Activated T-helper 17 cell treated with anti-CD3 and anti-CD28 coated beads, Interleukin-2, amount 50 U/mL, for 72 hours (primary cell): ENCODE results near the gene RFC1. TPM values are rescaled to one million over a fixed set of nuclear protein-coding genes. Genes with fewer than 3 reads are reported as not detected.
A peak's percentile ranks its signal among the peaks of the same experiment; 100 is the strongest.

Source experiments
- ATAC-seq: fragments of 150-1000 bp; cut with Tn5 transposase; replicated peaks from 2 replicates; pipeline ENCODE4 v1.10.0; 2021; ENCODE audit warnings: mild to moderate bottlenecking, moderate library complexity
- H3K27ac Mint-ChIP-seq: one replicate; pipeline ENCODE4 v1.8.0; 2022; ENCODE audit warnings: mixed read lengths
- H3K27me3 Mint-ChIP-seq: one replicate; pipeline ENCODE4 v1.8.0; 2022; ENCODE audit warnings: mixed read lengths
- H3K36me3 Mint-ChIP-seq: one replicate; pipeline ENCODE4 v1.8.0; 2022; ENCODE audit warnings: low read depth, mild to moderate bottlenecking, mixed read lengths
- H3K4me1 Mint-ChIP-seq: one replicate; pipeline ENCODE4 v1.8.0; 2022; ENCODE audit warnings: mixed read lengths
- H3K4me3 Mint-ChIP-seq: one replicate; pipeline ENCODE4 v1.8.0; 2022; ENCODE audit warnings: mild to moderate bottlenecking, mixed read lengths
- H3K9me3 Mint-ChIP-seq: one replicate; pipeline ENCODE4 v1.8.0; 2022; ENCODE audit warnings: mixed read lengths
- total RNA-seq, 2 donors: library from RNA; stranded (reverse); gene quantifications; one replicate each; pipeline ENCODE4 v1.2.3, GENCODE V29; 2022

RFC1 gene
- total RNA-seq, 2 donors from 2014 or later = 79.0 to 86.3 TPM

DNA sequence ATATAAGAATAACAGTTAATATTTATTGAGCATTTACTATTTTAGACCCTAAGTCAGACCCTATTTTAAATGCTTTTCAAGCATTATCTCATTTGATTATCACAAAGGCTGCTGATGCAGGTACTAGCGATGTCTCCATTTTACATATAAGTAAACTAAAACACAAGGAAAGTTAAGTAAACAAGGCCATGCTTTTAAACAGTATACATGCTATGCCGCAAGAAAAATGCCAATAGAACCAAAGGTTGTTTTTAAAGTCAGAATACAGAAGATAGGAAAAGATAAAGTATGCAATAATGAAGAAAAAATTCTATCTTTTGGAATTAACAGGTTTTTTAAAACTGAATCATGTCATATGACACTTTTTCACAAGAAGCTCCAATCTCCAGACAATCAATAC lies 26.2 kb downstream of the RFC1 start:
- H3K4me3 Mint-ChIP-seq = no peak overlapping the region

DNA sequence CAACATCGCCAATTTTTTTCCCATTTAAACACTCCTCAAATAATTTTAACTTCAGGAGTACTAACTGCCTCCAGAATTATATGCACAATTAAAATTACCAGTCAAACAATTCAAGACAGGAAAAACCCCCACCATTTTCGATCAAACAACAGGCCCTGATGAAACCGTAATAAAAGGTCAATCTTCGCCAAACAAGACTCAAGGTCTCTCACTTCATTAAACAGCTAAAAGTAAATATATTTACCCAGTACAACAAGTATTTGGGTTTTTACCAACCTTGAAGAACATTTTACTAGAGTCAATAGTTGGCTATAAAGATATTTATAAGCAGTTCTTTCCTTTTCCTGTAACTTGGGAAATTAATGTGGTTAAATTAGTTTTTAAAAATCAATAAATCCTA lies 28.3 kb downstream of the RFC1 start:
- Mint-ChIP-seq H3K4me3 (no peak overlapping the region), H3K9me3 (no peaks in the 10 kb centered on the region), H3K27me3 (no peaks in the 10 kb centered on the region), H3K27ac (no peak overlapping the region), H3K36me3 (peaks cover 51% of the 10 kb centered on the region), H3K4me1 (peaks cover 15% of the 10 kb centered on the region)
- no peak for ATAC-seq

More for the DNA sequence above, 26.2 kb downstream of the RFC1 start:
- H3K9me3 Mint-ChIP-seq = no peaks in the 10 kb centered on the region
- peaks cover 18% of the 10 kb centered on the region for H3K4me1 Mint-ChIP-seq
- no peak for ATAC-seq
- no peaks in the 10 kb centered on the region for H3K27me3 Mint-ChIP-seq
- H3K36me3 Mint-ChIP-seq = peaks cover 66% of the 10 kb centered on the region
- H3K27ac Mint-ChIP-seq = no peak overlapping the region

DNA sequence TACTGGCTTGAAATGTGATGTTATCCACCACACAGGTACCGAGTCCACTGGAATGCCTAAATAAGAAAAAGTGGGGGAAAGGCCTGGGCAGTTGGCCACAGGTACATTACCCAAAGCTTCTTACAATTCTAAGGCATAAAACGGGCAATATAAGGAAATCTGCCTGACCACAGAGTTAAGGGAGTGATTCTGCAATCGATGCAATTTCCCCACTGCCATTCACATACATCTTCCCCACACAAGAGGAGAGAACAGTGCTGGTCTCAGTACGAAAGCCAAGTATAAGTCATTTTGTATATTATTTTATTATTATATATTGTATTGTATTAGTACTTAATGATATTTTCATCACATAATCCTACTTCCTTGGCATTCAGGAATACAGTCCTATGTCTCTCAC lies 30.6 kb downstream of the RFC1 start:
- Mint-ChIP-seq H3K36me3 (peaks cover 28% of the 10 kb centered on the region), H3K4me1 (peaks cover 15% of the 10 kb centered on the region), H3K27me3 (no peaks in the 10 kb centered on the region), H3K9me3 (no peaks in the 10 kb centered on the region), H3K27ac (no peak overlapping the region), H3K4me3 (no peak overlapping the region)
- ATAC-seq = no peak

DNA sequence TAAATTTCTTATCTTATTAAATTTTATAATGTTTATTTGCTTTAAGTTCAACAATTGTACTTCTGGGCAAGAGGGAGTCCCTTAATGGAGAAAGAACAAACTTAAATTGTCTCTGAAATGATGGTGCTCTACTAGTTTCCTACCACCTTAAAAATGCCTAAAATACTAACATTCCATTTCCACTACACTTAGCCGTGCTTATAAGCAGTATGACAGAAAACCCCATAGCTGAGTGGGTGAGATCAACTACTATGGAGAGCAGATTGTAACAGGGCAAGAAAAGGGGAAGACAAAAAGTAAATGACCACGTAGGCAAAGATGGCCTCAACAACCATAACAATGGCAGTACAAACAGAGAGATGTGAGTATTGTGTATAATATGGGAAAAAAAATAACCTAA lies 35.0 kb downstream of the RFC1 start:
- Mint-ChIP-seq H3K9me3 (no peaks in the 10 kb centered on the region), H3K27ac (no peak overlapping the region), H3K4me3 (no peak overlapping the region), H3K27me3 (no peaks in the 10 kb centered on the region), H3K36me3 (peaks cover 27% of the 10 kb centered on the region), H3K4me1 (peaks cover 5% of the 10 kb centered on the region)
- ATAC-seq = no peak

DNA sequence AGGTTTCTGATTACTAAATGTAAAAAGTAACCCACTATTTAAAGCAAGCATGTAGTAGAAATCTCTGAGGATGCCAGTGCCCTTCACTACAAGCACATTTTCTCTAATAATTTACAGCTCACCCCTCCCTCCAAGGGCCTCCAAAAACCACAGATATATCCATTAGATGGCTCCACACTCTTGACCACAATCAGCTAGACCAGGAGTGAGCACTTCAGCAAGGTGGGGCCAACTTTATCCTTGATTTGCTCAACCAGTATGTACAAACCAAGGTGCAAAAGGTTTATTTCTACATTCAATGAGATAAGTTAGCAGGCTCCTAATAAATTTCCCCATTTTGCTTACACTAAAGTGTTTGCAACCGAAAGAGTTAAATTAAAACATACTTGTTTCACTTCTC lies 35.8 kb downstream of the RFC1 start:
- no peak for ATAC-seq
- Mint-ChIP-seq H3K27ac (no peak overlapping the region), H3K4me1 (peaks cover 3% of the 10 kb centered on the region), H3K9me3 (no peaks in the 10 kb centered on the region), H3K4me3 (no peak overlapping the region), H3K36me3 (peaks cover 35% of the 10 kb centered on the region), H3K27me3 (no peaks in the 10 kb centered on the region)

DNA sequence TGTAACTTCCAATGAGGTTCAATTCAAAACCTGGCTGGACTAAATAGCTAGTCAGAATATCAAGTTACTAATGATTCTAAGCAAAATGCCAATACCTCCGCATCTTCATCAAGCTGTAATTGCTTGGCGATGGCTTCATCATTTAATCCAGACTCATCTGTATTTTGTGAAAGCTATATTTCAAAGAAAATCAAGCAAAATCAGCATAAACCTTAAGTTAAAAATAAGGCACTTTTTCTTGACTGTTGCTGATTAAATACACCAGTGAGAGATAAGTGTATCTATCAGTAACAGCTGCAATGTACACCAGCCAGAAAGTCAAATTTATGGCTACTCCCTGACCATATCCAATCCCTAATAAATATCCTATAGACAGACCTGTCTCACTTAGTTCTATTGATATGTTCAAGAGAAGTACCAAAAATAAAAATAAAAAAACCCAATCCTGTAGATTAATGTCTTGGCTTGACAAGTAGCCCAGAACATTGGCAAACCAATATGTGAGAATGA lies 39.6 kb downstream of the RFC1 start:
- Mint-ChIP-seq H3K36me3 (peaks cover 74% of the 10 kb centered on the region), H3K9me3 (no peaks in the 10 kb centered on the region), H3K27me3 (no peaks in the 10 kb centered on the region)

DNA sequence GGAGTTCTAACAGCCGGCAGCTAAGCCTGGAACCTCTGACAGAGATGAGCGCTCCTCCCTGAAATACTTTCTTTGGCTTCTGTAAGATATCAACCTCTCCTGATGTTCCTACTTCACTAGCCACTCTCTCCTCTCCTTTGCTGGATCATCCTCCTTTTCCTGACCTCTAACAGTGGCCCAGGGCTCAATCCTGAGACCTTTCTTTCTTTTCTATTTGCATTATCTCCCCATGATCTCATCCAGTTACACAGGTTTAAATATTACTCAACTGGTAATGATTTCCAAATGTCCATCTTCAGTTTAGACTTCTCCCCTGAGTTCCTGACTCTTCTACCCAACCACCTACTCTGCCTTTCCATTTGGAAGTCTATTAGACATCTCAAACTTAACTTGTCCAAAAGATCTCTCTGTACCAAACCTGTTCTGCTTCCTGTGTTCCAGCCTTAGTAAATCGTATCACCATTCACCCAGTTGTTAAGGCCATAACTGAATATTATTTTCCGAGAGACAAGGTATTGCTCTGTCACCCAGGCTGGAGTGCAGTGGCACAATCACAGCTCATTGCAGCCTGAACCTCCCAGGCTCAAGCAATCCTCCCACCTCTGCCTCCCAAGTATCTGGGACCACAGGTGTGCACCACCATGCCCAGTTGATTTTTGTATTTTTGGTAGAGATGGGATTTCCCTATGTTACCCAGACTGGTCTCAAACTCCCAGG lies 41.1 kb downstream of the RFC1 start:
- no peak for ATAC-seq
- H3K27ac Mint-ChIP-seq = peak overlapping the region; percentile 21
- no peak overlapping the region for H3K4me3 Mint-ChIP-seq
- peaks cover 74% of the 10 kb centered on the region for H3K36me3 Mint-ChIP-seq
- H3K9me3 Mint-ChIP-seq = no peaks in the 10 kb centered on the region
- no peaks in the 10 kb centered on the region for H3K27me3 Mint-ChIP-seq
- peaks cover 3% of the 10 kb centered on the region for H3K4me1 Mint-ChIP-seq

More for the DNA sequence above, 39.6 kb downstream of the RFC1 start:
- Mint-ChIP-seq H3K27ac (no peak overlapping the region), H3K4me1 (peaks cover 3% of the 10 kb centered on the region), H3K4me3 (no peak overlapping the region)
- ATAC-seq = no peak

DNA sequence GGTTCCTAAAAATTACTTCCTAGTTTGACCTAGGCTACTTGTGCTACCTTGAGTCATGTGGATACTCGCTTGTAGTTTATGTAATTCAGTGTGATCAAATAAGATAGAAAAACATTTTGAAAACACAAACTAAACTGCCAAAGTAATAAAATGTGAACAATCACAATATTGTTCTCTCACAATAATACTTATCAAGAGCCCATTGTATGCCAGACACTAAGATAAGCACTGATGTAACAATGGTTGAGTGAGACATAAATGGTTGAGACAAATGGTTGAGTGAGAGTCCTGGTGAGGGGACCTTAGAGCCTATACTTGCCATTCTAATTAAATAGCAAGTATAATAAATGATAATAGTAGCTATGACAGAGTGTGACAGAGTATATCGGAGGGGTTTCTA lies 41.7 kb downstream of the RFC1 start:
- H3K27me3 Mint-ChIP-seq = no peaks in the 10 kb centered on the region
- no peak overlapping the region for H3K4me3 Mint-ChIP-seq
- H3K27ac Mint-ChIP-seq = peak overlapping the region; percentile 21
- peaks cover 3% of the 10 kb centered on the region for H3K4me1 Mint-ChIP-seq
- H3K36me3 Mint-ChIP-seq = peaks cover 74% of the 10 kb centered on the region
- no peak for ATAC-seq
- H3K9me3 Mint-ChIP-seq = no peaks in the 10 kb centered on the region

DNA sequence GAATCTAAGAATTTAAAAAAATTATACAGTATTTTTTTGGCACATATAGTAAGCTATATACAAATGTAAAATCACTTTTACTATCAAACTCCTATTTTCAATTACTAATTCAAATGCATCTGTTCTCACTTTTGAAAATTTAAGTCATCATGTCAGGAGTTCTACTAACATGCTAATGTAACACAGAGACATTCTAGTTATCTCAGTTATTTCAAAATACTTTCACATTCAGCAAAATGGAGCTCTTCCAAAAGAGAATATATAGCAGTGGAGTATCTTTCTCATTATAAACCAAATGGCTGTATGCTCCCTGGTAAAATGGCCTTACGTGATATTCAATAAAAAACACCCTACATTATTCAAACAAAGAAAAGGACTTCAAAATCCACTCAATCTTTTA lies 42.3 kb downstream of the RFC1 start:
- H3K4me1 Mint-ChIP-seq = peaks cover 3% of the 10 kb centered on the region
- H3K4me3 Mint-ChIP-seq = no peak overlapping the region
- H3K9me3 Mint-ChIP-seq = no peaks in the 10 kb centered on the region
- no peak for ATAC-seq
- no peaks in the 10 kb centered on the region for H3K27me3 Mint-ChIP-seq
- peak overlapping the region; percentile 21 for H3K27ac Mint-ChIP-seq
- H3K36me3 Mint-ChIP-seq = peaks cover 73% of the 10 kb centered on the region

DNA sequence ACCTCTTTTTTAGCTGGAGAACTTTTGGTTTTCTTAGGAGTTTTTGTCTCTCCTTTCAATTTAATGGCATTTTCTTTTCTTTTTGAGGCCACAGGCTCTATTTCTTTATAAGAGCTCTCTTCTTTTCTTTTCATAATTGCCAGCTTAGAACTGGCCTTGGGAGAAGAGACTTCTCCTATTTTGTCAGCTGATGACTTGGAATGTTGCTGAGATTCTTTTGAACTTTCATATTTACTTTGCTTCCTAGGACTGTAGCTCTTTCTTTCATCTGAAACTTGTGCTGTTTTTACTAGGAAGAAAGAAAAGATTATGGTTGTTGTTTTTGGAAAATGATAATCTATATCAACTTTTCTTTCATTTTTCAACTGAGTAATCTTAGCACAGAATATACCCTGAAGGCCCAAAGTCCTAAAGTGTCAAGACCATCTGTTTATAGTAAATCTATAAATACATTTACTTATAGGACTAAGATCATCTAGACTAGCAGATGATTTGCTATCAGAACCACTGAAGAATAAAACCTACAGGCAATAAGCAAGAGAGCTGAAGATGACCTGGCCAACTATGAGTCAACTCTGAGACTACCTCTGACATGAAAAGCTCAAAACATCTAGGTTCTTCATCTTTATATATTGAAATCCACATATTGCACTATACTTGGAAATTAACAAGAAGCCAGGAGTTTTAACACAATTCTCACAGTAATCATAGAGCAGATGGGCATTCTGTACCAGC lies 45.6 kb downstream of the RFC1 start:
- Mint-ChIP-seq H3K4me3 (no peak overlapping the region), H3K27me3 (no peaks in the 10 kb centered on the region), H3K36me3 (peaks cover 41% of the 10 kb centered on the region), H3K27ac (peak overlapping the region; percentile 41), H3K9me3 (no peaks in the 10 kb centered on the region), H3K4me1 (peaks cover under 1% of the 10 kb centered on the region)
- ATAC-seq = no peak

DNA sequence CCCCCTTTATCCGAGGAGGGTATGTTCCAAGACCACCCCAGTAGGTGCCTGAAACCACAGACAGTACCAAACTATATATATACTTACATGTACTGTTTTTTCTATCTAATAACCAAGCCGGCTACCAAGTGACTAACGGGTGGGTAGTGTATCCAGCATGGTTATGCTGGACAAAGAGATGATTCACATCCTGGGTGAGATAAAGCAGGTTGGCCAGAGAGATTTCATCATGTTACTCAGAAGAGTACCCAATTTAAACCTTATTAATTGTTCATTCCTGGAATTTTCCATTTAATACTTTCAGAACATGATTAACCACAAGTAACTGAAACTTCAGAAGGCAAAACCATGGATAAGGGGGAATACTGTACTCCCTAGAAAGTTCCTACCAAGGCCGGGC lies 46.5 kb downstream of the RFC1 start:
- Mint-ChIP-seq H3K27ac (no peak overlapping the region), H3K4me1 (no peaks in the 10 kb centered on the region), H3K27me3 (no peaks in the 10 kb centered on the region), H3K9me3 (no peaks in the 10 kb centered on the region), H3K4me3 (no peak overlapping the region), H3K36me3 (peaks cover 32% of the 10 kb centered on the region)
- no peak for ATAC-seq

DNA sequence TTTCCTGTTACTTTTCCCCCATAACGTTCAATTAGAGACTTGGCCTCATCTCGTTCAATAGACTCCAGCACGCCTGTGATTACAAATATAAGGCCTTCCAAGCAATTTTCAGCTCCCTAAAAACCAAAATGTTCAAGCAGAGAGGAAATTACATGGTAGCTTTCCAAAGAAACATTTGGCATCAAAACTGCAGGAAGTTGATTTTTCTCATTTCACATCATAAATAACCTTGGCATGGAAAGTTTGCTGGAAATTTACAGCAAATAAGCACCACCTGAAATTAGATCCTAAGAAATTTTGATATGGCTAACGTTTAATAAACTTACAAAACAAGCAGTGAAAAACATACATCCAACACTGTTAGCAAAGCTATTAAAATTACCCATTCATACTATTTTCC lies 53.3 kb downstream of the RFC1 start:
- no peak for ATAC-seq
- no peak overlapping the region for H3K4me3 Mint-ChIP-seq
- peaks cover 31% of the 10 kb centered on the region for H3K36me3 Mint-ChIP-seq
- no peak overlapping the region for H3K27ac Mint-ChIP-seq
- peaks cover 13% of the 10 kb centered on the region for H3K4me1 Mint-ChIP-seq
- H3K27me3 Mint-ChIP-seq = no peaks in the 10 kb centered on the region
- no peaks in the 10 kb centered on the region for H3K9me3 Mint-ChIP-seq

DNA sequence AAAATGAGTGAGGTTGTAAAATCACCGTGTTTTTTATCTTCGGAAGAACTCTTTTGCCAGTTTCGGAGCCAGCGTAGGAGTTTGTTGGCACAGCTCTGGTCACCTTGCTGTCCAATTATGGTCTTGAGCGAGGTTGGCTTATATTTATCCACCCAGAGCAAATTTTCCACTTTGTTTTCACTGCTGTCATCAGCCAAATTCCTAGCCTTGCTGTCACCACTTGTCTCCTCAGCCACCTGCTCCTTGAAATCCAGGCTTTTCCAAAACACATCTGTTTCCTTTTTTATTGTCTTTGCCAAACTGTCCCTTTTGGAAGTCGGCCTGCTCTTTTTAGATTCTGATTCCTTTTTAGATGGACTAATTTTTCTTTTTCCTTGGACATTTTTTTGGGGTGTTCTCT lies 57.6 kb downstream of the RFC1 start:
- no peak overlapping the region for H3K4me3 Mint-ChIP-seq
- no peak for ATAC-seq

DNA sequence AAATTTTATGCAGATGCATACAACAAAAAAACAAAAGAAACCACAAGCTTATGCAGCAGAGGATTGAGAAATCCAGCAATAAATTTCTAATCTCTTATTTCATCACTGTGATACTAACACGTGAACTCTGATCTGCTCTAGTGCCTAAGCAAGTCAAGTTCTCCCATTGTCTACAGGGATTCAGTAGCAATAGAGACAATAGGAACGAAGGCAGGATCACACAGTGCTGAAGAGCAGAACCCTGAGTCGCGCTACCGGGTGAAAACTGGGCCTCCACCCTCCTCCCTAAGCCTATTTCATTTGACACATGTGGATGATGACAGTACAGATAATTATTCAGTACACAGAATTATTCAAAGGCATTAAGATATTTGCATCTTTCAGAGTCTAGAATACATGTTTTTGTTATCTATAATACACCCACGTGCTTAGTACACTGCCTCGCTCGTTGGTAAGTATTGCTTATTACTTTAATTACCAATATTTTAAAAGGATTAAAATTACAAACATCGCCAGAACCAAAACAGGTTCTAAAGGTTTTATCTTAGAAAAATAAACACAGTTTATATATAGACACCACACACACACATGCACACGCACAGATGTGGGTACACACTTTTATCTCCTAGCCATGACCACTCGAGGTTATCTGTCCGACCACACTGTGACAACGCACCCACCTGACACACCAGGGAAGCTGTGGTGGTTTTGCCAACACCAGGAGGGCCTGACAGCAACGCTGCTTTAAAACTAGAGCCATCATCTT lies 60.1 kb downstream of the RFC1 start:
- H3K27me3 Mint-ChIP-seq = no peaks in the 10 kb centered on the region
- H3K4me3 Mint-ChIP-seq = no peak overlapping the region
- peaks cover 13% of the 10 kb centered on the region for H3K4me1 Mint-ChIP-seq
- no peak for ATAC-seq
- H3K27ac Mint-ChIP-seq = no peak overlapping the region
- peaks cover 94% of the 10 kb centered on the region for H3K36me3 Mint-ChIP-seq
- H3K9me3 Mint-ChIP-seq = no peaks in the 10 kb centered on the region

More for the DNA sequence above, 57.6 kb downstream of the RFC1 start:
- no peaks in the 10 kb centered on the region for H3K9me3 Mint-ChIP-seq
- no peaks in the 10 kb centered on the region for H3K27me3 Mint-ChIP-seq
- peak overlapping the region; percentile 74 for H3K27ac Mint-ChIP-seq
- H3K36me3 Mint-ChIP-seq = peaks cover 69% of the 10 kb centered on the region
- peaks cover 13% of the 10 kb centered on the region for H3K4me1 Mint-ChIP-seq
